ENCODE data around the gene LIN54.
"Not testable (repeated sequence)": the region's sequence is repeated elsewhere in the genome, so short reads cannot be mapped to it uniquely, and the experiment has no call there.

DNA sequence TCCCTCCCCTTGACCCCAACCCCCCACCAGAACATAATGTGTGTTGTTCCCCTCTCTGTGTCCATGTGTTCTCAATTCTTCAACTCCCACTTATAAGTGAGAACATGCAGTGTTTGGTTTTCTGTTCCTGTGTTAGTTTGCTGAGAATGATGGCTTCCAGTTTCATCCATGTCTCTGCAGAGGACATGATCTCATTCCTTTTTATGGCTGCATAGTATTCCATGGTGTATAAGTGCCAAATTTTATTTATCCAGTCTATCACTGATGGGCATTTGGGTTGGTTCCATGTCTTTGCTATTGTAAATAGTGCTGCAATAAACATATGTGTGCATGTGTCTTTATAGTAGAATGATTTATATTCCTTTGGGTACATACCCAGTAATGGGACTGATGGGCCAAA is 23.1 kb downstream of the LIN54 start:
- TF ChIP-seq, protein P1, sequence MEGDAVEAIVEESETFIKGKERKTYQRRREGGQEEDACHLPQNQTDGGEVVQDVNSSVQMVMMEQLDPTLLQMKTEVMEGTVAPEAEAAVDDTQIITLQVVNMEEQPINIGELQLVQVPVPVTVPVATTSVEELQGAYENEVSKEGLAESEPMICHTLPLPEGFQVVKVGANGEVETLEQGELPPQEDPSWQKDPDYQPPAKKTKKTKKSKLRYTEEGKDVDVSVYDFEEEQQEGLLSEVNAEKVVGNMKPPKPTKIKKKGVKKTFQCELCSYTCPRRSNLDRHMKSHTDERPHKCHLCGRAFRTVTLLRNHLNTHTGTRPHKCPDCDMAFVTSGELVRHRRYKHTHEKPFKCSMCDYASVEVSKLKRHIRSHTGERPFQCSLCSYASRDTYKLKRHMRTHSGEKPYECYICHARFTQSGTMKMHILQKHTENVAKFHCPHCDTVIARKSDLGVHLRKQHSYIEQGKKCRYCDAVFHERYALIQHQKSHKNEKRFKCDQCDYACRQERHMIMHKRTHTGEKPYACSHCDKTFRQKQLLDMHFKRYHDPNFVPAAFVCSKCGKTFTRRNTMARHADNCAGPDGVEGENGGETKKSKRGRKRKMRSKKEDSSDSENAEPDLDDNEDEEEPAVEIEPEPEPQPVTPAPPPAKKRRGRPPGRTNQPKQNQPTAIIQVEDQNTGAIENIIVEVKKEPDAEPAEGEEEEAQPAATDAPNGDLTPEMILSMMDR (IDR thresholded peaks at IDR 0.05; ENCODE audit: insufficient read depth, low read depth, low read length) = not testable (repeated sequence)
- TF ChIP-seq EZH2 (IDR thresholded peaks at IDR 0.05; ENCODE audit: insufficient read depth, low read length) = not testable (repeated sequence)

Data from astrocyte (in vitro differentiated cells and primary cell).